Colonic mucosa (tissue), 4 donors: ENCODE data around the gene CCDC27. TPM values are rescaled to one million over a fixed set of nuclear protein-coding genes. Genes with fewer than 3 reads are reported as not detected.
"Not testable (repeated sequence)": the region's sequence is repeated elsewhere in the genome, so short reads cannot be mapped to it uniquely, and the experiment has no call there.

Experiments used
- DNase-seq: peaks from one replicate; pipeline ENCODE4 v3.0.0-alpha.2; 2020
- H3K27ac ChIP-seq: fragments of 200-600 bp; one replicate; pipeline ENCODE4 v1.8.0; 2021
- H3K27me3 ChIP-seq: fragments of 200-600 bp; one replicate; pipeline ENCODE4 v1.8.0; 2021
- H3K36me3 ChIP-seq: fragments of 200-600 bp; one replicate; pipeline ENCODE4 v1.8.0; 2021
- H3K4me1 ChIP-seq: fragments of 200-600 bp; one replicate; pipeline ENCODE4 v1.8.0; 2021; ENCODE audit warnings: mild to moderate bottlenecking
- H3K4me3 ChIP-seq: fragments of 200-600 bp; one replicate; pipeline ENCODE4 v1.8.0; 2021
- H3K9ac ChIP-seq, 2 donors: one replicate each; pipeline ENCODE4 v1.7.0; 2013; ENCODE audit warnings: control low read depth in 2 of 2, low read depth in 2 of 2, low read length in 2 of 2
- H3K9me3 ChIP-seq: fragments of 200-600 bp; one replicate; pipeline ENCODE4 v1.8.0; 2021
- CTCF ChIP-seq: fragments of 200-600 bp; IDR thresholded peaks from one replicate; pipeline ENCODE4 v1.8.0; 2022; ENCODE audit warnings: antibody characterized with exemption, mild to moderate bottlenecking
- intact Hi-C: fragments of 100-400 bp; cut with DNase I; formaldehyde crosslinking; loops from one replicate; pipeline ENCODE4 v1.14.1; 2022
- total RNA-seq, 2 donors: library from RNA; stranded (reverse); fragmentation: NEBNext Ultra II Directional in 1 of 2; extraction: Animal tissue kit (Norgen Biotek cat#: 25700) in 1 of 2; gene quantifications; one replicate each; pipeline ENCODE4 v1.2.1, GENCODE V29; 2021
- donor health status: healthy.
- donor health status: DM: no; HTN: no; CAD: no.
- donor health status: DM: no; HTN: no; CAD: no.

Gene CCDC27
- total RNA-seq, 2 donors from 2014 or later: not detected

GRCh38 chr1:3721955-3722465 is 30.2 kb upstream of the CCDC27 start:
- no peaks in the 10 kb centered on the region for H3K9me3 ChIP-seq
- no peak for DNase-seq
- no peaks in the 10 kb centered on the region for H3K36me3 ChIP-seq
- H3K4me3 ChIP-seq: no peak overlapping the region
- no peaks in the 10 kb centered on the region for H3K27me3 ChIP-seq
- no peaks in the 10 kb centered on the region for H3K4me1 ChIP-seq
- TF ChIP-seq CTCF: no peak
- H3K9ac ChIP-seq: no peak overlapping the region
- H3K27ac ChIP-seq: no peak overlapping the region
- intact Hi-C loops: loop anchor here (10.0 kb wide), 1 partner anchor 227 kb away; no protein-coding TSS in a partner anchor

GRCh38 chr1:3722846-3723245 is 29.4 kb upstream of the CCDC27 start:
- Histone ChIP-seq H3K27ac (no peak overlapping the region), H3K36me3 (no peaks in the 10 kb centered on the region), H3K9me3 (no peaks in the 10 kb centered on the region), H3K4me3 (no peak overlapping the region), H3K27me3 (no peaks in the 10 kb centered on the region), H3K9ac (no peak overlapping the region), H3K4me1 (no peaks in the 10 kb centered on the region)
- intact Hi-C loops: loop anchor here (10.0 kb wide), 1 partner anchor 228 kb away; no protein-coding TSS in a partner anchor
- DNase-seq: no peak
- TF ChIP-seq CTCF: no peak

- not testable (repeated sequence) for H3K4me1 ChIP-seq, H3K4me3 ChIP-seq, H3K27me3 ChIP-seq, H3K9ac ChIP-seq, H3K9me3 ChIP-seq, H3K36me3 ChIP-seq, H3K27ac ChIP-seq
- intact Hi-C loops: loop anchor here (10.0 kb wide), 1 partner anchor 230 kb away; no protein-coding TSS in a partner anchor
- TF ChIP-seq CTCF: peak; percentile 92
- peak; percentile 71 for DNase-seq
Measured at GRCh38 chr1:3724416-3725030, 27.7 kb upstream of the CCDC27 start.

- Histone ChIP-seq H3K36me3 (no peaks in the 10 kb centered on the region), H3K27me3 (no peaks in the 10 kb centered on the region), H3K9ac (no peak overlapping the region), H3K9me3 (no peaks in the 10 kb centered on the region), H3K4me3 (no peak overlapping the region), H3K27ac (no peak overlapping the region), H3K4me1 (no peaks in the 10 kb centered on the region)
- no peak for TF ChIP-seq CTCF
- no peak for DNase-seq
- intact Hi-C loops: loop anchor here (10.0 kb wide), 1 partner anchor 231 kb away; no protein-coding TSS in a partner anchor
Measured at GRCh38 chr1:3725366-3725765, 26.9 kb upstream of the CCDC27 start.

GRCh38 chr1:3727042-3727824 is 25.0 kb upstream of the CCDC27 start:
- Histone ChIP-seq H3K9me3 (no peaks in the 10 kb centered on the region), H3K27me3 (no peaks in the 10 kb centered on the region), H3K4me1 (no peaks in the 10 kb centered on the region), H3K36me3 (no peaks in the 10 kb centered on the region), H3K9ac (no peak overlapping the region), H3K4me3 (no peak overlapping the region), H3K27ac (no peak overlapping the region)
- no peak for DNase-seq
- no peak for TF ChIP-seq CTCF
- intact Hi-C loops: loop anchor here (10.0 kb wide), 1 partner anchor 232 kb away; no protein-coding TSS in a partner anchor
